SHP77 treated with DMSO at 0.1 percent for 48 hours (cell line): Measurements from ENCODE around the gene PDILT.
"Not testable (repeated sequence)": the region's sequence is repeated elsewhere in the genome, so short reads cannot be mapped to it uniquely, and the experiment has no call there.

Experiments
- DNase-seq: peaks from one replicate; lab custom pipeline; 2025; lab: John Stamatoyannopoulos, UW

Gene PDILT

DNA sequence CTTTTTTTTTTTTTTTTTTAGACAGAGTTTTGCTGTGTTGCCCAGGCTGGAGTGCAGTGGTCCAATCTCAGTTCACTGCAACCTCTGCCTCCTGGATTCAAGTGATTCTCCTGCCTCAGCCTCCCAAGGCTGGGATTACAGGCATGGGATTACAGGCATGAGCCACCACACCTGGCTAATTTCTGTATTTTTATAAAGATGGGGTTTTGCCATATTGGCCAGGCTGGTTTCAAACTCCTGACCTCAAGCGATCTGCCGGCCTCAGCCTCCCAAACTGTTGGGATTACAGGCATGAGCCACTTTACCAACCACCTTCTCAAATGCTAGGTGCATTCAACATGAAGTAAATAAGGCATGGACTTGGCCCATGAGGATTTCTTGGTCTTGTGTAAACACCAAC, 83.5 kb downstream of the PDILT start:
- DNase-seq = not testable (repeated sequence)

DNA sequence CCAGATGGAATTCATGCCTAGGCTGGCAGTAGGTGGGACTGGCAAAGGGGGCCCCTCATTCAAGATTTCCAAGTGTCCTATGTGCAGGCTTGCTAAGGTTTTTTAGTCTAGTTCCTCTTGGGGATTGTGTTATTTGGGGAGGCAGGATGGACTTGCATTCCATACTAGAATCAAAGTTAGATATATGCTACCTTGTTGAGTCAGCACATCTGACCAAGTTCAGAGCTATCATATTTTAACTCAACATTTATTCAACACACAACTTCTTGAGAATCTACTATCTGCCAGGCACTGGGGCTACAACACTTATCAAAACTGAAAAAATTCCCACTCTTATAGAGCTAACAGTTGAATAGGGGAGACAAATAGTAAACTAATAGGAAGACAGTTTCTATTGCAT, 83.9 kb downstream of the PDILT start:
- no peak for DNase-seq

DNA sequence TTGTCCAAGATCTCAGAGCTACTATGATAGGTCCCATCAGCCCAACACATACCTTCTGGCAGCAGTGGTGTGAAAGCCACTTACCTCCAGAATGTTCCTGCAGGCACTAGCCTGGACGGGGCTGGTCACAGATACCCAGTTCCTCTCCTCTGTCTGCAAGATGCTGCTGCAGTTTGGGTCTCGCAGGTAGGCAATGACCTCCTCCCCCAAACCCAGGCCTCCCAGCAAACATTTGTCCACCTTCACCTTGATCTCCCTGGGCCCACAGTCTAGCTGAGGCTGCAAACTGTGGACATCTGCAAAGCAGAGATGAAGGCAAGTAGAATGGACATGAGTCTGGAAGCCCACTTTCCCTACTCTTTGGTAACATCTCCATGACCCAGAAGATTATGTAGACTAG, 84.4 kb downstream of the PDILT start:
- no peak for DNase-seq

DNA sequence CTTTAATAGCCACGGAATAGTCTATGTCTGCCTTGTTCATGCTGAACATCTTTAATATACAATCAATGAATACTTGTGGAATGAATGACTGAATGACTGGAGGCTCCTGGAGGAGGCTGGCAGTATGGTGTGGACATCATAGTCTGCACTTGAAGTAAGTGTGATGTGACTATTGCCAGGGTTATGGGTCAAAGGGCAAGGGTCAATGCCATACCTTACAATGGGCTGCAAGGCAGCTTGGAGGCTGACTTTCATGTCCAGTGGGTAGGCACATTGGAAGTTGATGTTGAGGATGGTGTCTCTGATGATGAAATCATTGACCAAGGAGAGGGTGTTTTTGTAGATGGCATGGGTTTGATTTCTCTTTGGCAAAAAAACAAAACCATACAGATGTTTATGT, 85.1 kb downstream of the PDILT start:
- no peak for DNase-seq

DNA sequence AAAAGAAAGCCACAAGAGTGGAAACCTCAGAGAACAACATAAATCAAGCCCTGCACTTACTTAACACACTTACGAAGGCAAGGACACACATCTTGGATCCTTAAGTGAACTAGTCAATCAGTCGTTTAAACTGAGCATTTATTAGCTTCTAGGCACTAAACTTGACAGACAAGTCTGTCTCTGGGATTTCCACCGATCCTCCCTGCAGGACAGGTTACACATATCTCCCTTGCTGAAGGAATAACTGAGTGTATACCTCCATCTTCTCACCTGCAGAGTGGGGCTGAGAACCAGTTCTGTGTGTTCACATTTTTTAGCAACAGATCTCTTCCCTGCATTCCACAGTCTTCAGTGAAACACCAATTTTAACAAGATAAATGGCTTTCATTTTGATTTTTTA, 86.1 kb downstream of the PDILT start:
- no peak for DNase-seq

DNA sequence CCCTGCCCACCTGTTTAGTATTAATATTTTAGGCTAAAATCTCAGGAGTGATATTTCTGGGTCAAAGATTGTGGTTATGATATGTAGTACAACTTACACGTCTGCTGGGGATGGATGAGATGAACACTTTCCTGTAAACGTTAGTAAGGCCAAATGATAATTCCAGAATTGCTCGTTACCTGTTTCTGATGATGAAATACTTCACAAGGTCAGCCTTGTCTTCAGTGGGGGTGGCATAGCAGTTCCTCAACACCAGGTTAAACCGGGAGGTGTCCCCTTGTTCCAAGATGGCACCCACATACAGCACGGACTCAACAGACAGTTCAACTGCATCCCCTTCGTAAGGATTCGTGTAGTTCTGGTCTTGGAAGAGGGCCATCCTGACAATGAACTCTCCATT, 86.5 kb downstream of the PDILT start:
- no peak for DNase-seq

DNA sequence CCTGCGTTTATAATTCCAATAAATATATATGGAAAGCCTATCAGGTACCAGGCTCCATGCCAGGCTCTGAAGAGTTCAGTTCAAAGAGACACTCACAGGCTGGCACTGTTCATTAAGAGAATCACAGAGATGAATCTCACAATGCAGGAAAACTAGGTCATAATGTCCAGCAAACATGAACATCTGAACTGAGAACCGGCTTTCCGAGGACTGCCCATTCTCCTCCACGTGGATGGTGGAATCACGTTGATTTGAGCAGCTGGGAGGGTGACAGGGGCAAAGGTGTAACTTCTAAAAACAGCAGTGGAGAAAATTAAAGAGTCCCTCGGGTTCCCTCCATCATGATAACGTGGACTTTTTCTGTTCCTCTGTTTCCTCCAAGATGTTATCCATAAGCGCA, 87.4 kb downstream of the PDILT start:
- DNase-seq = no peak

DNA sequence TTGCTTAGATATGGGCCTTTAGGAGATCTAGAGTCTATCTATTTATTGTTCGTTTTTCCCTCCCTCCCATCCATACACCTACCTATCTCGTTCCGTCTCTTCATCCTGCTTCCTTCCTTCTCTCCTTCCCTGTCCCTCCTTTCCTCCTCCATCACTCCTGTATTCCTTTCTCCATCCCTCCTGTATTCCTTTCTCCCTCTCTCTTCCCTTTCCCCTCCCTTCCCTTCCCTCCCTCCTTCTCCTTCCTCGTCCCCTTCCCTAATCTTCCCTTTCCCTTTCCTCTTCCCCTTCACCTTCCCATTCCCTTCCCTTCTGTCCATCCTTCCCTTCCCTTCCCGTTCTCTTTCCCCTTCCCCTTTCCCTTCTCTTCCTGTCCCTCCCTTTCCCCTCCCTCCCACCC, 87.8 kb downstream of the PDILT start:
- DNase-seq = no peak

DNA sequence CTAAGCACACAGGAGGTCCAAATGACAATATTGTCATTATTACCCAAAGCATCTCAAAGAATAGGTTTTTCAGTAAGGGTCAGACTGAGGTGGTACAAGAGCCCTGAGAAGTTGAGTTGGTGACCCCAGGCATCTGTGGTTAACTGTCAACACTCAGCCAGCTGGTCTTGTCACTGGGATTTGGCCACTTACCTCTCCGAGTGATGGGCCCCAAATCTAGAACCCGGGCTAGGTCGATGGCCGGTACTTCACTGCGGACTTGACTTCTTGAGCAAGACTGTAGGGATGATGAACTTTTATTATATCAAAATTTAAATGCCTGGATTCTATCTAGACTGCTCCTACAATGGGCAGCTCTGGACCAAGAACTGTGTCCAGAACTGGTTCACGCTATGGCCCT, 88.8 kb downstream of the PDILT start:
- no peak for DNase-seq

DNA sequence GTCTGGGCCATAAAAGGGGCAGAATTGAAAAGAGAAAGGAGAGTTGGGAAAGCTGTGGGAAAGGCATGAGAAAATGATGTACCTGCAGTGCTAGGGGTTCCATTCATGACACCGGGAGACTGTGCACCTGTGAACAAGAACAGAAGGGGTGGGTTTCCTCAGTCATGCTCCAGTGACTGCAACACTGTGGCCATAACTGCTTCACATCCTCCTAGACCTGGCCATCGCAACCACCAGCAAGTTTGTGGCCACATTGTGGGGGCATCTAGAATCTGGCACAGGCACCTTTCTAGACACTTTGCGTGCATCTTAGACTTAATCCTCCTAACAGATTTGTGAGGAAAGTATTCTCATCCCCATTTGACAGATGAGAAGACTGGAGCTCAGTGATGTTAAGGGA, 90.0 kb downstream of the PDILT start:
- no peak for DNase-seq

DNA sequence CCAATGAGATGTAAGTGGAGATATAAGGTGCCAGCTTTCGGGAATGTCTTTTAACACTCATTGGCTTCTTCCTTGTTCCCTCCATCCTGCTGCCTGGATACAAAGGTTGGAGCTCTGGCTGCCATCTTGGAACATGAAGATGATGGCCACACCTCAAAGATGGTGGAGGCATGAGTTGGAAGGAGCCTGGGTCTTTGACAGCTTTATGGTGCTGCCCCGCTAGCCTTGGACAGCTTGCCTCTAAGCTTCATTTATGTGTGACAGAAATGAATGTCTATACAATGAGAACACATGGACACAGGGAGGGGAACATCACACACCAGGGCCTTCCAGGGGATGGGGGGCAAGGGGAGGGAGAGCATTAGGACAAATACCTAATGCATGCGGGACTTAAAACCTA, 90.8 kb downstream of the PDILT start:
- DNase-seq = no peak

DNA sequence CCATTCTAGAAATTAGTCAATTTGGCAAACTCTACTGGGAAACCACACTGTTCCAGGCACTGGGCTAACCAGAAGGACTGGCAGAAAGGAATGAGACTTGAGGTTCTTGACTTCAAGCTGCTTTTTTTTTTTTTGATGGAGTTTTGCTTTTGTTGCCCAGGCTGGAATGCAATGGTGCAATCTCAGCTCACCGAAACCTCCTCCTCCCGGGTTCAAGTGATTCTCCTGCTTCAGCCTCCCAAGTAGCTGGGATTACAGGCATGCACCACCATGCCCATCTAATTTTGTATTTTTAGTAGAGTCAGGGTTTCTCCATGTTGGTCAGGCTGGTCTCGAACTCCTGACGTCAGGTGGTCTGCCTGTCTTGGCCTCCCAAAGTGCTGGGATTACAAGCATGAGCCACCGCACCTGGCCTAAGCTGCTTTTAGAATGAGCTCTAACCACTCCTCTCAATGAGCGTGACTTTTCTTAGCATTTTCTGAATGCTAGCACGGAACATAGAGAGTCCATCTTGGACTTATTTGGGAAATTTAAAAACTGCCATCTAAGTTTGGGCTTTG, 91.9 kb downstream of the PDILT start:
- DNase-seq = not testable (repeated sequence)

DNA sequence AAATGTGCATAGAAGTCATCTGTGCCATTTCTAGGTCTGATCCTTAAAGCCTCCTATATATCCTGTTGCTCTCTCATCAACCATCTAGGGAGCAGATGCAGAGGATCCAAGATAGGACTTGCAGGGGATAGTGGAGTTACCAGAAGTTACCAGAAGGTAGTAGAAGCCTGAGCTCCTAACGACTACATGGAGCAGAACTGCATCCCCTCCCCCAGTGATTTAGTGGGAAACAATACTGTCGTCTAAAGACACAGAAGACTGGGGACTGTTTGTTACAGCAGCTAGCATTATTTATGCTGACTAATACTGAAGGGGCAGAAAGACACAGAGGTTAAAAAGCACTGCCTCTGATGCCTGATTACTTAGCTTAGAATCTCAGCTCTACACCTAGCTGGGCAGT, 93.0 kb downstream of the PDILT start:
- no peak for DNase-seq

DNA sequence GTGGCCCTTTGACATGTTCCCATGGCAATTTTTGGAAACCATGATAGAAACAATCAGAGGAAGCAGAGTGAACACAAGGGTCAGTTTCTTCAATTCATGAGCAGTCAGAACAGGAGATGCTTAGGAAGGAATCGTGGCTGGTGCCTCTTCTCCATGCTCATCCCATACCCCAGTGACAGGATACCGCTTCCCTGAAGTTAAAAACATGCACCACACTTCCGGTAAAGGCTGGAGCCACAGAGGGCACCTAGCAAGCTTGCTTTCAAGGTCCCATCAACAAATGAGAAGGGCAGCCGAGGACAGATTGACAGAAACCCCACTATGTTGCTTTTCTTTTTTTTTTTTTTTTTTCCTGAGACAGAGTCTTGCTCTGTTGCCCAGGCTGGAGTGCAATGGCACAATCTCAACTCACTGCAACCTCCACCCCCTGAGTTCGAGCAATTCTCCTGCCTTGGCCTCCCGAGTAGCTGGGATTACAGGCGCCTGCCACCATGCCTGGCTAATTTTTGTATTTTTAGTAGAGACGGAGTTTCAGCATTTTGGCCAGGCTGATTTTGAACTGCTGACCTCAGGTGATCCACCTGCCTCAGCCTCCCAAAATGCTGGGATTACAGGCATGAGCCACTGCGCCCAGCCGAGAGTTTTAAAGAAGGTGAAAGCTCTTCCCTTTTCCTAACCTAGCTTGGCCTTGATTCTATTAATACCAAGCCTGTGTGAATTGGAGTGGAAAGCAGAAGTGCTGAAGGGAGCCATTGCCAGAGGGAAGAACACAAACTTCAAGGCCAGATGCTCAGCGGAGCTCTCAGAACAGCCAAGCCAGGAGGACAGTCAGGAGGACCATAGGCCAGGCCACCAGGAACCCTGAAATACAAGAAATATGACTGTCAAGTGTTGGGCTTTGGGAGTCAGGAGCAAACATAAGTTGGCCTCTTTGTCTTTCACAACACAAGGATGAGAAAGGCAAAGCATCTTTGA, 93.8 kb downstream of the PDILT start:
- no peak for DNase-seq

DNA sequence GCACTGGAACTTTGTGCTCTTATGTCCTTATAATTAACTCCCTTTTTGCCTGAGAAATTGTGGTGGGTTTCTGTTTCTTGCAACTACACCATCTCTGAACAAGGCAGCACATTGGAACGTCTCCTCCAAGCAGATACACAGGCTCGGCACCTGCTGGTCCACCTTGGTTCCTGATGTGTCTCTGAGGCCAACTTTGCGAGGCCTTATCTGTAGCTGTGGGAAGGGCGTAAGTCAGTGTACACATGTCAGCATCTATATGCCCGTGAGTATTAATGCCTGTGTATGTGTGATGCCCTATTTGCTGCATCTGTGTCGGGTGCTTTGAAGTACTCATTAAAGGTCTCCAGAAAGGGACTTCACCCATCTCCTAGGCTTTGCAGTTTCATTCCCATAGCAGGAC, 94.8 kb downstream of the PDILT start:
- no peak for DNase-seq
